Astrocyte of the spinal cord (primary cell): ENCODE results near the gene F5.

ENCODE experiments used
- DNase-seq: peaks from one replicate; pipeline ENCODE4 v3.0.0; 2011; ENCODE audit warnings: low read depth, low spot score
- H3K4me3 ChIP-seq: 2 replicates; pipeline ENCODE4 v1.5.1; 2011; ENCODE audit warnings: low read depth, mild to moderate bottlenecking, low read length, moderate library complexity
- CTCF ChIP-seq: IDR thresholded peaks from 2 replicates; pipeline ENCODE4 v1.5.1; 2012; ENCODE audit warnings: low read depth, mild to moderate bottlenecking, low read length, inconsistent platforms
- in situ Hi-C: cut with HindIII; loops from 2 replicates; pipeline ENCODE4 v1.10.0; 2017; ENCODE audit warnings: low sequenced_read_pairs

Gene F5

GRCh38 chr1:169565335-169566271, 20.7 kb downstream of the F5 start:
- TF ChIP-seq CTCF = no peak
- no peak overlapping the region for H3K4me3 ChIP-seq
- DNase-seq = no peak
- in situ Hi-C loops = no loop called here

- in situ Hi-C loops = no loop called here
- TF ChIP-seq CTCF = no peak
- no peak for DNase-seq
- no peak overlapping the region for H3K4me3 ChIP-seq
These were observed 22.6 kb downstream of the F5 start for GRCh38 chr1:169563650-169564049.

GRCh38 chr1:169563019-169563615, 23.2 kb downstream of the F5 start:
- no peak for DNase-seq
- no peak overlapping the region for H3K4me3 ChIP-seq
- no peak for TF ChIP-seq CTCF
- in situ Hi-C loops = no loop called here

GRCh38 chr1:169561692-169562091, 24.6 kb downstream of the F5 start:
- no peak overlapping the region for H3K4me3 ChIP-seq
- in situ Hi-C loops = no loop called here
- DNase-seq = no peak
- no peak for TF ChIP-seq CTCF

GRCh38 chr1:169557131-169557530, 29.1 kb downstream of the F5 start:
- H3K4me3 ChIP-seq = no peak overlapping the region
- DNase-seq = no peak
- in situ Hi-C loops = no loop called here
- TF ChIP-seq CTCF = no peak

- peak; percentile 57 for TF ChIP-seq CTCF
- in situ Hi-C loops = no loop called here
- DNase-seq = peak; percentile 53
- H3K4me3 ChIP-seq = no peak overlapping the region
These were observed 36.0 kb downstream of the F5 start for GRCh38 chr1:169550294-169550693.
